GM18951 (cell line): ENCODE results near the gene FNBP1L.

Experiments used
- POLR2A ChIP-seq: IDR thresholded peaks from 4 replicates; pipeline ENCODE4 v1.6.1; 2011; ENCODE audit warnings: mild to moderate bottlenecking; ENCODE audit not compliant: insufficient read length, insufficient read depth; ENCODE audit errors: extremely low read depth
- in situ Hi-C: fragments of 300-500 bp; cut with MboI; formaldehyde crosslinking; loops from one replicate; pipeline ENCODE4 v1.12.0; 2022; ENCODE audit warnings: low sequenced_read_pairs, mixed read lengths, inconsistent platforms; ENCODE audit not compliant: unreplicated experiment

Gene FNBP1L

GRCh38 chr1:93435443-93435842 lies 12.5 kb upstream of the FNBP1L start:
- no peak for TF ChIP-seq POLR2A
- in situ Hi-C loops, result loop anchor here (25.0 kb wide), 1 partner anchor 402 kb away; no protein-coding TSS in a partner anchor

GRCh38 chr1:93436496-93436895 lies 11.4 kb upstream of the FNBP1L start:
- in situ Hi-C loops, result loop anchor here (25.0 kb wide), 1 partner anchor 401 kb away; no protein-coding TSS in a partner anchor
- no peak for TF ChIP-seq POLR2A

GRCh38 chr1:93437976-93438605 lies 9.8 kb upstream of the FNBP1L start:
- in situ Hi-C loops, result loop anchor here (25.0 kb wide), 1 partner anchor 399 kb away; no protein-coding TSS in a partner anchor
- TF ChIP-seq POLR2A, result no peak

GRCh38 chr1:93438716-93439115 lies 9.2 kb upstream of the FNBP1L start:
- no peak for TF ChIP-seq POLR2A
- in situ Hi-C loops, result loop anchor here (25.0 kb wide), 1 partner anchor 399 kb away; no protein-coding TSS in a partner anchor

- no peak for TF ChIP-seq POLR2A
- in situ Hi-C loops, result loop anchor here (25.0 kb wide), 1 partner anchor 397 kb away; no protein-coding TSS in a partner anchor
Measured at GRCh38 chr1:93440272-93440671, 7.6 kb upstream of the FNBP1L start.

- no peak for TF ChIP-seq POLR2A
- in situ Hi-C loops, result loop anchor here (25.0 kb wide), 1 partner anchor 397 kb away; no protein-coding TSS in a partner anchor
Measured at GRCh38 chr1:93440706-93441105, 7.2 kb upstream of the FNBP1L start.

- in situ Hi-C loops, result loop anchor here (25.0 kb wide), 1 partner anchor 396 kb away; no protein-coding TSS in a partner anchor
Measured at GRCh38 chr1:93441589-93441988, 6.3 kb upstream of the FNBP1L start.

GRCh38 chr1:93442008-93442666 lies 5.8 kb upstream of the FNBP1L start:
- in situ Hi-C loops, result loop anchor here (25.0 kb wide), 1 partner anchor 395 kb away; no protein-coding TSS in a partner anchor
- TF ChIP-seq POLR2A, result no peak

More at GRCh38 chr1:93441589-93441988, 6.3 kb upstream of the FNBP1L start:
- no peak for TF ChIP-seq POLR2A

- no peak for TF ChIP-seq POLR2A
- in situ Hi-C loops, result loop anchor here (25.0 kb wide), 1 partner anchor 395 kb away; no protein-coding TSS in a partner anchor
Measured at GRCh38 chr1:93442741-93443140, 5.2 kb upstream of the FNBP1L start.

- TF ChIP-seq POLR2A, result no peak
- in situ Hi-C loops, result loop anchor here (25.0 kb wide), 1 partner anchor 394 kb away; no protein-coding TSS in a partner anchor
Measured at GRCh38 chr1:93443454-93443853, 4.5 kb upstream of the FNBP1L start.

- no peak for TF ChIP-seq POLR2A
Measured at GRCh38 chr1:93446837-93447451, 974 bp upstream of the FNBP1L start.

GRCh38 chr1:93448292-93448982 lies 519 bp downstream of the FNBP1L start:
- in situ Hi-C loops, result loop anchor here (25.0 kb wide), 1 partner anchor 389 kb away; no protein-coding TSS in a partner anchor
- TF ChIP-seq POLR2A, result no peak

More at GRCh38 chr1:93446837-93447451, 974 bp upstream of the FNBP1L start:
- in situ Hi-C loops, result loop anchor here (25.0 kb wide), 1 partner anchor 390 kb away; no protein-coding TSS in a partner anchor

- in situ Hi-C loops, result loop anchor here (25.0 kb wide), 1 partner anchor 388 kb away; no protein-coding TSS in a partner anchor
- no peak for TF ChIP-seq POLR2A
Measured at GRCh38 chr1:93448983-93449804, 1.3 kb downstream of the FNBP1L start.
